Mesenteric fat pad (tissue), 1 donor: ENCODE results near the gene TULP4. TPM values are rescaled to one million over a fixed set of nuclear protein-coding genes. Genes with fewer than 3 reads are reported as not detected.
"Not testable (repeated sequence)": the region's sequence is repeated elsewhere in the genome, so short reads cannot be mapped to it uniquely, and the experiment has no call there.

Experiments used
- DNase-seq: peaks from one replicate; pipeline ENCODE4 v3.0.0-alpha.2; 2020; ENCODE audit warnings: low spot score
- total RNA-seq: library from RNA; stranded (reverse); fragmentation: NEBNext Ultra II Directional; extraction: Animal tissue kit (Norgen Biotek cat#: 25700); gene quantifications from one replicate; pipeline ENCODE4 v1.2.1, GENCODE V29; 2021
- donor health status: DM: yes; HTN: yes; CAD: no.

TULP4 gene
- total RNA-seq, 1 donor from 2014 or later = 99.9 TPM

GRCh38 chr6:158389193-158389919 is 77.1 kb downstream of the TULP4 start:
- DNase-seq = no peak

GRCh38 chr6:158391276-158391675 is 79.0 kb downstream of the TULP4 start:
- no peak for DNase-seq

- not testable (repeated sequence) for DNase-seq
Observed at GRCh38 chr6:158391977-158392376, 79.7 kb downstream of the TULP4 start.

- DNase-seq = no peak
Observed at GRCh38 chr6:158396136-158396535, 83.9 kb downstream of the TULP4 start.

- no peak for DNase-seq
Observed at GRCh38 chr6:158397578-158397977, 85.3 kb downstream of the TULP4 start.

GRCh38 chr6:158398252-158399024 is 86.2 kb downstream of the TULP4 start:
- DNase-seq = no peak

- no peak for DNase-seq
Observed at GRCh38 chr6:158399040-158399700, 86.9 kb downstream of the TULP4 start.

- DNase-seq = no peak
Observed at GRCh38 chr6:158402184-158402583, 89.9 kb downstream of the TULP4 start.

GRCh38 chr6:158405321-158405831 is 93.1 kb downstream of the TULP4 start:
- DNase-seq = not testable (repeated sequence)

- no peak for DNase-seq
Observed at GRCh38 chr6:158405933-158406332, 93.7 kb downstream of the TULP4 start.

- DNase-seq = no peak
Observed at GRCh38 chr6:158406736-158407135, 94.5 kb downstream of the TULP4 start.

GRCh38 chr6:158408013-158408412 is 95.7 kb downstream of the TULP4 start:
- no peak for DNase-seq

GRCh38 chr6:158408552-158409130 is 96.4 kb downstream of the TULP4 start:
- DNase-seq = no peak

- no peak for DNase-seq
Observed at GRCh38 chr6:158409451-158409850, 97.2 kb downstream of the TULP4 start.

- DNase-seq = no peak
Observed at GRCh38 chr6:158410784-158411183, 98.5 kb downstream of the TULP4 start.

- DNase-seq = no peak
Observed at GRCh38 chr6:158411998-158412397, 99.7 kb downstream of the TULP4 start.

- no peak for DNase-seq
Observed at GRCh38 chr6:158413028-158413427, 100.8 kb downstream of the TULP4 start.

GRCh38 chr6:158413814-158414565 is 101.7 kb downstream of the TULP4 start:
- DNase-seq = no peak

- DNase-seq = no peak
Observed at GRCh38 chr6:158414851-158415262, 102.6 kb downstream of the TULP4 start.

GRCh38 chr6:158415666-158416065 is 103.4 kb downstream of the TULP4 start:
- DNase-seq = no peak
